Stimulated activated CD4-positive, alpha-beta T cell treated with anti-CD3 and anti-CD28 coated beads, Interleukin-1b, Interleukin-23, amount 100 ng/mL, for 4 hours (primary cell): ENCODE results near the gene MXRA8.

Source experiments
- DNase-seq, 2 donors: peaks; one replicate each; pipeline ENCODE4 v3.0.0-alpha.2; 2020; ENCODE audit warnings: low read depth in 2 of 2

Gene MXRA8

GRCh38 chr1:1335792-1336248, 22.5 kb downstream of the MXRA8 start:
- no peak for DNase-seq

- DNase-seq = no peak
Measured at GRCh38 chr1:1335283-1335682, 23.1 kb downstream of the MXRA8 start.

- DNase-seq = no peak
Measured at GRCh38 chr1:1334835-1335234, 23.5 kb downstream of the MXRA8 start.

GRCh38 chr1:1333551-1334241, 24.7 kb downstream of the MXRA8 start:
- no peak for DNase-seq

GRCh38 chr1:1332774-1333480, 25.4 kb downstream of the MXRA8 start:
- no peak for DNase-seq

GRCh38 chr1:1332031-1332755, 26.2 kb downstream of the MXRA8 start:
- no peak for DNase-seq

- DNase-seq = no peak
Measured at GRCh38 chr1:1331068-1331965, 27.0 kb downstream of the MXRA8 start, which contains the start of gene TAS1R3. TSS of gene TAS1R3 (plus strand) at chr1:1331280. CDS start at chr1:1331346, 66 bp downstream.

GRCh38 chr1:1330366-1331067, 27.8 kb downstream of the MXRA8 start:
- no peak for DNase-seq

GRCh38 chr1:1329304-1330210, 28.8 kb downstream of the MXRA8 start:
- DNase-seq = no peak

- no peak for DNase-seq
Measured at GRCh38 chr1:1328254-1328653, 30.1 kb downstream of the MXRA8 start.

GRCh38 chr1:1327291-1327690, 31.1 kb downstream of the MXRA8 start:
- DNase-seq = no peak

- no peak for DNase-seq
Measured at GRCh38 chr1:1326075-1326605, 32.2 kb downstream of the MXRA8 start.

- DNase-seq = no peak
Measured at GRCh38 chr1:1325288-1326074, 32.9 kb downstream of the MXRA8 start.

- peak; percentile 95 for DNase-seq
Measured at GRCh38 chr1:1324524-1325287, 33.6 kb downstream of the MXRA8 start, which contains the start of the genes CPTP and INTS11. TSS of gene CPTP (plus strand) at chr1:1324802. CDS start at chr1:1326911, 2,109 bp downstream. TSS of gene INTS11 (minus strand) at chr1:1324660. CDS start at chr1:1324608, 52 bp downstream.

- DNase-seq = no peak
Measured at GRCh38 chr1:1324084-1324523, 34.3 kb downstream of the MXRA8 start.

GRCh38 chr1:1322952-1323351, 35.4 kb downstream of the MXRA8 start:
- no peak for DNase-seq

GRCh38 chr1:1322418-1322817, 35.9 kb downstream of the MXRA8 start:
- no peak for DNase-seq

- DNase-seq = no peak
Measured at GRCh38 chr1:1321477-1321876, 36.9 kb downstream of the MXRA8 start.
